GOT3 (cell line): ENCODE measurements around the gene STOX2.
"Not testable (repeated sequence)": the region's sequence is repeated elsewhere in the genome, so short reads cannot be mapped to it uniquely, and the experiment has no call there.

Experiments
- DNase-seq: peaks from one replicate; lab custom pipeline; 2025; ENCODE audit warnings: mixed read lengths; lab: John Stamatoyannopoulos, UW

The STOX2 gene

DNA sequence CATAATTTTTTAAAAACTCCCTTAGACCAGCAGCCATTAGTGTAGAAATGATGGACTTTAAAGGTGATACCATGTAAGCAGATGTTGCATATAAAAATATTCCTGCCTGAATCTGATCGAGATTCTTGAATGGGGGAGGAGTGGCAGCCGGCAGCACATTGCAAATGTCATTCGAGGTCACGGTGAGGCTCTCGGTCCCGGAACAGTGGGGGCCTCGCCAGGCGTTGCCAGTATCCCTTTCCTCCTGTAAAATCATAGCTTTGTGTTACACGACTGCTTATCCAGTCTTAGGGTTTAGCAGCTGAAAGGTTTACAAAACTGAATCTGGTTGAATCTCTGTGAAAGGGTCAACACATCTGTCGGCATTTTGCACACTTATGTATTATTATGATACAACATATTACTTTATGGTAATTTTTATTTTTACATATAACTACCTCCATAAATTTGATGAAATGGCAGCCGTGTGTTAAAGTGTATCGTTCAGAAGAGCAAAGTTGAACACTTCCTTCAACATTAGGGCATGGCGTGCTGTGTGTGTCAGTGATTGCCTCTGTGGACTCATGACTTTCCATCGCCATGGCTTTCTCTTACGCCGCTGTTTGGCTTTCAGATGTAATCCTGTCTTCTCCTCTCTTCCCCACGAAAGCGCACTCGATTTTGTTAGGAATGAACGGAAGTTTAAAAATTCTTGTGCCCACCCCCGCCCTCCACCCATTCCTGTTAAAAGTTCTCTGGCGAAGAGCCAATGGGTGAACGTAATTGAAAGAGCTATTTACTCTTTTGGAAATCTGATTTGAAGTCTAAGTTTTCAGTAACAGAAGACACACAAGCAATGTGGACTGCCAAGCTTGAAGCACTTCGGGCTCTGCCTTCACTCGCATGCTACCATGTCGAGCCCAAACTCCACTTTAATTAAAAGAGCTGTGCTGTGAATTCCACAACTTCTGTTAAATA lies 114.8 kb downstream of the STOX2 start:
- no peak for DNase-seq

DNA sequence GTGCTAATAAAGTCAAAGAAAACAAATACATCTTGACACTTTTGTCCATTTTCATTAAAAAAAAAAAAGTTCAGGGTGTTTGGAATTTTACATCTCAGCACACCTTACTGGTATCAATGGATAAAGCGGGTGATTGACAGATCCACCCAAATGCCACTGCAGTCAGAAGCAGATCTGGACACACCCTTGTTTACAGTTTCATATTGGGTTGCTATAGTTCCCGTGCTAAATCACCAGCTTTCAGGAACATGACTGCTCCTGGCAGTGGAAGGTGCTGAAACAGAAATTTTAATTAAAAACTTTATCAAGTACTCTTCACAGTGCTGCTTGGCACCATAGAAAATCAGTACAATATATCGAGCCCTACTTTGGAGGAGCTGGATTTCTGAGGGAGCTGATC lies 116.3 kb downstream of the STOX2 start:
- no peak for DNase-seq

DNA sequence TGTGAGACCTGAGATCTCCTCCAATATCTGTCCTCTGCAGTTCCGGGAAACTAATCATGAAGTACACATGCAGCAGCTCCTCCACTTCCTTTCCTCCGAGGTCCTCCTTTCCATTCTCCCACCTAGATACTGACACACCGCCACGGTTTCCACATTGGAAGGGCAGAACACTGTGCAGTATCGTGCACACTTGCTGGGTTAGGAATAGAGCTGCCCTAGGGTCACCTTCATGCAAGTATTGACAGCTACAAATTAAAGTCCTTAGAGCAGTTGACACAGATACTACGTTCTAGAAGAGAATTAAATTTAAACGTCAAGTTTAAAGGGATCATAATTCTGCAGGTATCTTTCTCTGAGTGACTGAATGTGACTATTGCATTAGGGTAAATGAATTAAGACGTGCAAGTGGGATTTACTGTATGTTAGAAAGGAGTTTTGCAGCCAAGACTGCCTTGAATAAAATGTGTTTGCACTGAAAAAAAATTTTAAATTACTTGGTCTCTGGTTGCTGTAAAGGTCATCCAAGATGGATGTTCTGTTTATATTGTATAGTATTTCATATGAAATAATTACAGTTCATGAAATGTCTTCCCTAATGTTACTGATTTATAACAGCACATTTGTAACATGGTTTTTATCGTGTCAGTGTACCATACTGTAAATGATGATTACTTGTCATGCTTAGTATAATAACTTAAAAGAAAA lies 117.7 kb downstream of the STOX2 start:
- no peak for DNase-seq

DNA sequence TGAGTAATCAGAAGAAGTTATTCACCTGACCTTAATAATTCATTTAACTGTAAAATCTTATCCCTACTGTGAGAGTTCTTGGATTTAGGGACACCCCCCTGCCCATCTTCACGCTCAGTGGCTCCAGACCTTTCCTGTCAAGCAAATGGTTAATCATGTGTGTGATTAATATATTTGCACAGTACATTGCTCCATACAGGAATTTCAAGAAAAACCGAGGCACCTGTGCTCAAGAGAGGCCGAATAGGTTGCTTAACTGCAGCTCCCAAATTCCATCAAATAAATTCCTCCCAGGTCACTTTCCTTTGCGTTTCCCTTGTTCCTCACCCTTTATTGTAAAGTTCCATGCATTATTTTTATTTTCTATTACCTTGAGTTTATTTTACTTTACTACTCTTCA lies 119.5 kb downstream of the STOX2 start:
- no peak for DNase-seq

DNA sequence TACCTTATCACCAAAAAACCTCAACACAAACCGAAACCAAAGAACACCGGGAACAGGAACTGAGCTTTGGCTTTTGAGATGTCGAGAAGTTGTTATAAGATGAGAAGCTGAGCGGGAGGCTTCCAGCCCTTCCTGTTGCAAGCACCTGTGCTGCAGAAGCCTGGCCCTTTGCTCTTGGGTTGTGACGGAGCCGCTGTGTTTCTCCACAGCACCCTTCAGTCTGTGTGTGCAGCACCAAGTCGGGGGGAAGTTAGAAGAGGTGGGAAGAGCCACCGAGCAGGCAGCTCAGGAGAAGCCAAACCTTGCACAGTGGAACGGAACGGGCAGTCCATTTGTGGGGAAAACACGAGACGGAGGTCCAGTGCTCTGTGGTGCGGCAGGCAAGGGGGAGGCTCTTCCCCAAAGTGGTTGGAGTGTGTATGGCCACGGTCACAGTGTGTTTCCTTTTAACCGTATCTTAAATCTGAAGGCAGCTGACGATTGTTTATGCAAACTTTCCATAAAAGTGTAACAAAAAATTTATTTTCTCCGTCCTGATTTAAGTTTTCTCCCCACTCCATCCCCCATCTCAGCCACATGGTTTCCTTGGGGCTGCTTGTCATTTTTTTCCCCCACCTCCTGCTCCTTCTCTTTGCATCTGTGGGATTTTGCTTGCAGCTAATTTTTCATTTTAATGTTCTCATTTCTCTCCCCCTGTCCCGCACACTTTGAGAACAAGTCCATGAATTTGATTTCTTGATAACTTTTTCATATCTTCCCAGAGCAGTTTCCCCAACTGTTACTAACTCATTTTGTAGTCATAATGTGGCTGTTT lies 123.7 kb downstream of the STOX2 start:
- DNase-seq = no peak

DNA sequence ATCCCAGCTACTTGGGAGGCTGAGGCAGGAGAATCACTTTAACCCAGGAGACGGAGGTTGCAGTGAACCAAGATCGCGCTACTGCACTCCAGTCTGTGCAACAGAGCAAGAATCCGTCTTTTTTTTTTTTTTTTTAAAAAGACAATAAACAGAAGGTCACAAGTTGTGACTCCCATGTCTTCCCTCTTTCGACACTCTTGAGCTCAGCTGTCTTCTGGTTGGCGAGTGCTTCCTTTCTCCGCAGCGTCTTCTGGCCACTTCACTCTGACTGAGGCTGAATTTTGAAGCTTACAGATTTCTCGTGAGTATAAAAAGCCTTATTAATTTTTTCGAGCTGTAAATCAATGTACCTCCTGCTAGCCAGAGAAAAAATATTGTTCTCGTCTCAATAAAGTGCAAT lies 124.9 kb downstream of the STOX2 start:
- no peak for DNase-seq

DNA sequence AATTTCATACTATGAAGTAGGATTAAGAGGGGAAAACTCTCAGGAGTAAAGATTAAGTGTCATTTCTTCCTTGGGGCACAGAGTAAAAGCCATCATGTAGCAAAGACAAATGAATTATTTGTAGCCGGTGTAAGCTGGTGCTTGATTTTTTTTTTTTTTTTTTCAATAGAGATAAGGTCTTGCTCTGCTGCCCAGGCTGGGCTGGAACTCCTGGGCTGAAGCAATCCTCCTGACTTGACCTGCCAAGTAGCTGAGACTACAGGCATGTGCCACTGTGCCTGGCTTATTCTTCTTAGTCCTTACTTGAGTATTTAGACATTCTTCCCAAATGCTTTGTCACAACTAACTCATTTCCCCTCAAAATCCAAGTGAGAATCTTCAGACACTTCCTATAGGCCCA lies 125.7 kb downstream of the STOX2 start:
- no peak for DNase-seq

DNA sequence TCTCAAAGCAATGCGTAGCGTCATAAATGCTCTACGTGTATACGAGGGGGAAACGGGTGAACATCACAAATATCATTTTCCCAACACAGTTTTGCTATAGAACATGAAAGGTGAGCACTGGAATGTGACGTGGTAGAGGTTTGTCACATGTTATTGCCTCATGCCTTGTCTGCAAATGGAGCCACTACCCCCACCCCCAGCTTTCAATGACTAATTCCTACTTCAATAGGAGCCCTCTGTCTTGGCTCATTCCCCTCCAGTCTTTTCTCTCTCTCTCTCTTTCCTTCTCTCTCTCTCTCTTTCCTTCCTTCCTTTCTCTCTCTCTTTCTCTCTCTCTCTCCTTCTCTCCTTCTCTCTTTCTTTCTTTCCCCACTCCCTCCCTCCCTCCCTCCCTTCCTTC lies 127.0 kb downstream of the STOX2 start:
- no peak for DNase-seq

DNA sequence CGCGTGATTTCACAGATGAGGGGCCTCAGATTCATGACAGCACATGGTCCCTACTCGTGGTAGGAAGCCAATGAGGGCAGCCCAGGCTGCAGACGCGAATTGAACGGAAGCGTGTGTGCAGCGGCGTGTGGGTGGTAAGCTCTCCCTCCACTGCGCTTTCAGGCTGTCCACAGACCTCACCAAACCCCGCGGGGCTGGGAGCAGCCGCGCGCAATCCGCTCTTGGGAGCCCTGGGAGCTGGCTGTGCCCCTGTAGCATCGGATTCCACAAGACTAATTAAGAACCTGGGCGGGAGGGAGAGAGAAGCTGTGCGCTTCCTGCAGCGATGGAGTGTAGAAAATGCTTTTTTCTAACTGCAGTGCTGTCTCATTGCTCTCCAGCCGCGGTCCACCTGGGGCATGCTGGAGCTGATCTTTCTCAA lies 134.9 kb downstream of the STOX2 start:
- DNase-seq = no peak

DNA sequence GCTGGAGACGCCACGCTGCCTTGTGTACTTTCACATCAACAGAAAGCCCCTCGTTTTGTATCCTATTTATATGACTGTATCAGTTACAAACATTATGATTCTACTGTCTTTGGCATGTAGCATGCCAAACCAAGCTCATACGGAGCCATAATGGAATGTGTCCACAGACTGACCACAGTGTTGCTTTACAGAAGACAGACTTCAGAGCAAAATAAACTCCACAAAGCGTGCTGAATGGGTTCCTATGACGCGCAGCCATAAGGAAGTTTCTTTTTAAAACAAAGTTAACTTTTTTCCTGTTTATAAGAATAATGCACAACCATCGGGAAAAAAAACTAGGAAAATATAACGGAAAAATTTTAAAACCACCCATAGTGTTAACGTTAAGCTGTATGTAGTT lies 136.0 kb downstream of the STOX2 start:
- no peak for DNase-seq

DNA sequence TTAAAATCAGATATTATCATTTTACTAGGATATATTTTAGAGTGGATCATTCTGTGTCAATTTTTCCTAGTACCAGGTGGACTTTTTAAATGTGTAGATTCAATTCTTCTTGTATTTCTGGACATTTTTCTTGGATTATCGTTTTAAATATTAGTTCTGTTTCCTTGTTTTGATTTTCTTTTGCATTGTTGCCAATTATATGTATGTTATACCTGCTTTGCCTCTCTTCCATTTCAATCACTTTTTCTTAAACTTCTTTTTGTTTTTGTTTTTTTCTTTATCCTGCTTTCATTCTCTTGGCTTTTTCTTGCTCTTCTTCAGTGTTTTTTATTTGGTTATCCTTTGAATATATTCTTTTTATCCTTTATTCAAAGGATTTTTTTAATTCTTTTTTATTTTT lies 141.0 kb downstream of the STOX2 start:
- DNase-seq = no peak

DNA sequence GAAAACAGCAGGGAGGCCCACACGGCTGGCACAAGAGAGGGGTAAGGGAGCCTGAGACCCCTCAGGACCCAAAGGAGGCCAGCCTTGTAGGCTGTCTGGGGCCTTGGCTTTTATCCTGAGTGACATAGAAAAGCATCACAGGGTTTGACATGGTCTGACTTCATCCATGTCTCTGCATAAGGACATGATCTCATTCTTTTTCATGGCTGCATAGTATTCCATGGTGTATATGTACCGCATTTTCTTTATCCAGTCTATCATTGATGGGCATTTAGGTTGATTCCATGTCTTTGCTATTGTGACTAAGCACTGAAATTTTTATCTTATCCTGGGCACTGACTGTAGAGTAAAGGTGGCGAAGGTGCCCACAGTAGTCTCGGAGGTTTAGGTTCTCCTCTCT lies 146.2 kb downstream of the STOX2 start:
- not testable (repeated sequence) for DNase-seq

DNA sequence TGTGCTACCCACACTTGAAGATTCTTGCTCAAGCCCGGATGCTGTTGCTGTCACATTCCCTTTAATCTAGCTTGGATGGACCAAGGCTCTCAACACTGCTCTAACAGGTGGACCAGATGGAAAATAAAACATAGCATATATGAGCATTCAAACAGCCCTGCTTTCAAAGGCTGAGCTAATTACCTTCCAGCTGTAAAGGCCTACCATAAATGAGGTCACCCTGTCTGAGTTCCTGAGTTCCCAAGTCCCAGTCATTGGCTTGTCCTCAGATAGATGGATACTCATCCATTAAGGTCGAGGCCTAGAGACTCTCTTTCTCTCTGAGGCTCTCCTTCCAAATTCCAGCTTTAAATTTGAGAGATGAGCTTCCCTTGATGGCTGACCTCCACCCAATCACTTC lies 147.5 kb downstream of the STOX2 start:
- DNase-seq = no peak

DNA sequence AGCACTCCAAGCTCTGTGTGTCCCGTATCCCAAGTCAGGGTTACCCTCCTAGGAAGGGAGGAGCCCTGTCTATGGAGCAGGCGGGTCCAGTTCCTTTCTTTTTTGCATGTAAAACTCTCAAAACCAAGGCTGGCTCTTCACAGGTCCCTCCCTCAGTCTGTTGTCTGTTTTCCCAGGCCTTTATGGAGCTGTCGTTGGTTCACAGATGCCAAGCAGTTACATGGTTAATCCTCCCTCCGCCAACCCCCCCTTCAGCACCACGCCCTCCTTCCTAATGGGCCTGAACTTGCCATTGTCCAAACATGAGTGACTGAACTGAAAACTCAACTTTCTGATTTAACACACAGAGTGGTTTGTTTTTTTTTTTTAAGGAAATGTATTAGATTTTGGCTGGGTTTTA lies 148.3 kb downstream of the STOX2 start:
- DNase-seq = no peak

DNA sequence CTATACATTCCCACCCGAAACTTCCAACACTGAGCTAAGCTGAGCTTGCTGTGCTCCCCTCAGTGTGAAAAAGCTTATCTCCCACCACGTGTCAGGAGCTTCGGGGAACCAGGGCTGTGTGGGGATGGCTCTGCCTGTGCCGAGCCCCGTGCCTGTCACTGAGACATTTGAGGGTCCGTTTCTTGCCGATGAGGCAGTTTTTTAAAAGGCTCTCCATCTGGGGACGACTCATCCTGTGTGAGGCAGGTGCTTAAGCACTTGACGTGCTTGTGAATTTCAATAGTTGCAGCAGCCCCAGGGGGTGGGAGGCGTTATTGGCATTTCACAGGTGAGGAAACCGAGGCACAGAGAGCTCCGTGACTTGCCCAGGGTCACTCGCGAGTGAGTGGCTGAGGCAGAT lies 151.8 kb downstream of the STOX2 start:
- no peak for DNase-seq

DNA sequence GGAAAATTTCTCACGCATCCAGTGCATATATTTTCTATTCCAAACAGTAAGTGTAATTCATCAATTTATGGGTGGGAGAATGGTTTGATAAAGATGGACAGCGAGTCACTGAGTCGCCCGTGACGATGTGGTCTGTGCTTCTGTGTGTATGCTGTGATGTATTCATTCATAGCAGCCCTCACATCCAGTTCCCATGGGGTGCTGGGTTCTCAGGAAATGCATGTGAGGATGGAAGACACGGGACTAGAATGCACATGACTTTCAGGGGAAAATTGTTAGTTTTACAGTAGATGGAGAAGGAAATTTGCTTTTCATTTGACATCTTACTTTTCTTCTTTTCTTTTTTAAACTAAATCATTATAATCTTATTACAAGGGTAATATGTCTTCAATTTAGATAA lies 152.9 kb downstream of the STOX2 start:
- DNase-seq = no peak

DNA sequence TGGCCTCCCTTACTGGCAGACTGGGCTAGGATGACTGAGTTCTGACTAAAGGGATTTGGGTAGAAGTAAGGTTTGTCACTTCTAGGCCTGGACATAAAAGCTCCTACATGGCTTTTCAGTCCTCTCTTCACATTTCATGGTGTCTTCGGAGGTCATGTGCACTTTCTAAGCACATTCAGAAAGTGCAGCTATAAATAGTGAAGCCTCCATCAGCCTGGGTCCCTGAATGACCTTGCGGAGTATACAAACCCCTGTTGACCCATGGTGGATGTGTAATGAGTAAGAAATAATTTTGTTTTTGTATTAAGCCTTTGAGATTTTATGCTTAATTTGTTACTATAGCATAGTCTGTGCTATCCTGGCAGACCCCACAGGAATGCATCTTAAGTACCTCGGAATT lies 154.0 kb downstream of the STOX2 start:
- DNase-seq = no peak

DNA sequence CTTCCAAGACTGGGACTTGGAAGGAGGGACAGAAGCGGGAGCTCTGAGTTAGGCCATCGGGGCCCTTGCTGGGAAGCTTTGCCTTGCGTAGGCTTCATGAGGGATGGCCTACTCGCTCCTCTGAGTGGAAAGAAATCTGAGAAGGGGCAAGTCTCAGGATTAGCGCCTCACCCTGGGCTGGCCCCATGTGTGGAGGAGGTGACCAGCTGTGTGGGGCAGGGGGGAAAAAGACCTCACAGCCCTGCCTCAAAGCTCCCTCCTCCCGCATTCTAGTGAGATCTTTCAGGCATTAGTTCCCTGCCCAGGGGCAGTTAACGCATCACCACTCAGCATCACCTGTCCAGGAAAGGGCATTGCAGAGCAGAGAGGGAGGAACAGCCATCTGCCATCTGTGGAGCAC lies 156.5 kb downstream of the STOX2 start:
- no peak for DNase-seq

DNA sequence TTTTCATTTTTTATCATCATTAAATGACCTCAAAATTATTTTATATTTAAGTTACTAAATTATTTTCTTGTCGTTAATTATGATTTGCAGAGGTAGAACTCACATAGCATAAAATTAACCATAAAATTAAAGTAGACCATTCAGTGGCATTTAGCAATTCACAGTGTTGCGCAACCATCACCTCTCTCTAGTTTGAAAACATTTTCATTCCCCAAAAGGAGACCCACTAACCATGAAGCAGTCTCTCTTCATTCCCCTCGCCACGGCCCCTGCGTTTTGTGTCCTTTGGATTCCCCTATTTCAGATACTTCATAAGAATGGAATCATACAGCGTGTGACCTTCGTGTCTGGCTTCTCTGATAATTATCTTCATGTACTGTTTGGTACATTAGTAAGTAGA lies 157.7 kb downstream of the STOX2 start:
- DNase-seq = no peak

DNA sequence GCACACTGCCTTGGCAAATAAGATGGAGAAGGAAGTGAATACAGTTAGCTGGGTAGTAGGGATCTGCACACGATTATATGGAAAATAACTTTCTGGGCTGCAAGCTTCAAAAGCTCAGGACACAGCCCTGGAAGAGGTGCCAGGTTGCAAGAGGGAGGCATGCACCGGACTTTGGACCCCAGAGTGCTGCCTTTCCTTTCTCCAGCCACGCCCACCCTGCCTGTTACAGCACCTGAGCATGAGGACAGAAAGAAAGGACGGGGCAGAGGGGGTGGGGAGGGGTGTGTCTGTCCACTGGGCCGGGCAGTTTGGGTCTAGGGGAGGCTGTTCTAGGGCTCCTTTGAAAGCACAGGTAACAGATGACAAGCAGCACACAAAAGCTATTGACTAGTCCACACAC lies 159.8 kb downstream of the STOX2 start:
- no peak for DNase-seq

DNA sequence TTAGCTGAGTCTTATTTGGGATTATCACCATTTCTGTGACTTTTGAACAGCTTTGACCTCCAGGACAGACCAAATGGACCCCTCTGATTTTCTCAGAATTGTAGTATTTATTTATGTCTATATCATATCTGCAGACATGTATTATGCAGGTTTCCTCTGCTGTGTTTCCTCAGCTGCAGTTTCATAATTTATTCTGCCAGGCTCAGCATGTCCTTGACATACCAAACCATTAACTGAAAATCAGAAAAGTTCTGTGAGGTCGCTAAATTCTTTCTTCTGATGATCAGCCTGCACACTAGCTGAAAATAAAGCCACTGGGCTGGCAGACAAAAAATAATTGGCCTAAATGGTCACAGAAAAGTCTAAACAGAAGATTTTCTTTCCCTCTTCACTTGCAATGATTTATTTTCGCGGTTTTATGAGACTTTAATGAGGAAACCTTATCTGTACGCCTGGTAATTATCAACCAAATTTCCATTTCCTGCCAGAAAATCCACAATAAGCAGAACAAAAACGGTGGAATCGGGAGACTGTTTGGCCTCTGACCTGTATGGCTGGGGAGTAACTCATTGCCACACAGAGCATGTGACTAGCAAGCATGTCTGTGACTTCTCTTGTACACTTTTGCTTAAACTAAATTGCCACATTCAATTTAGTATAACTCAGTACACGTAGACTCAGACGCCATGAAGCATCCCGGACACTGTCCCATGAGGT lies 161.6 kb downstream of the STOX2 start:
- no peak for DNase-seq
